GM12875 (cell line): ENCODE data around the gene ACO1.

ENCODE experiments used
- H3K4me3 ChIP-seq: one replicate; pipeline ENCODE4 v1.5.1; 2011; ENCODE audit warnings: low read depth, low read length, control low read depth
- CTCF ChIP-seq: IDR thresholded peaks from 2 replicates; pipeline ENCODE4 v1.5.1; 2011; ENCODE audit warnings: low read depth, mild to moderate bottlenecking, control low read depth, inconsistent platforms, low read length, moderate library complexity, borderline replicate concordance; ENCODE audit not compliant: insufficient read depth

ACO1 gene

DNA sequence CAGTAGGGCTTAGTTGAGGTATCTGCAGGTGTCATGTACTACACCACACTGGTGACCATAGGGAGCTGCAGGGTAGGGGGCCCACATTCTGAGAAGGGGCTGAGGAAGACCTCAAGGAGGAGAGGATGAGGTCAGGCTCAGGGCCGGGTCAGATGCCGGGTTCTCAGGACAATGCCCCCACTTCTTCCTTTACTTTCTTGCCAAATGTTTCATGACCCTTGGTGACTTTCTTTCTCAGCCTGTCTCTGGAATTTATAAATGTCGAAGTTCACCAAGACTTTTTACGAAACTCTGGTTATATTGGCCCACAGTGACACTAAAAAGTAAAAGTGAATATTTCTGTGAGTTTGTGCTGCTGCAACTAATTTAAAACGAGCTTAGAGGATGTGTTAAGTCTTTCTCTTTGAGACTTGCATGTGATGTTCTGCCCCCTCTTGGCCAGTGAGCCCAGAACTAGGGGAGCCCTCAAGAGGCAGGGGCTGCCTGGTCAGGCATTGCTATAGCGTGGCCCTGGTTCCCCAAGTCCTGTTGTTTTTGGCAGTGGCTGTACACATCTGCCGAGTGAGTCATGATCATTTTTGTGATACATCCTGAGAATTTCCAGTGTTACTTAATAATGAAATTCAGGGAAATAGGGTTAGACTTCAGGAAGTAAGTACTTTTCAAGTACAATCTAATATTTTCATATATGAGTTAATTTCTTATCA is 11.2 kb downstream of the ACO1 start:
- H3K4me3 ChIP-seq = no peak overlapping the region
- TF ChIP-seq CTCF = no peak

GRCh38 chr9:32398207-32398606 is 13.8 kb downstream of the ACO1 start:
- no peak overlapping the region for H3K4me3 ChIP-seq
- no peak for TF ChIP-seq CTCF

GRCh38 chr9:32399110-32399815 is 14.8 kb downstream of the ACO1 start:
- no peak for TF ChIP-seq CTCF

GRCh38 chr9:32401488-32401887 is 17.0 kb downstream of the ACO1 start:
- TF ChIP-seq CTCF = no peak
- H3K4me3 ChIP-seq = no peak overlapping the region

More at GRCh38 chr9:32399110-32399815, 14.8 kb downstream of the ACO1 start:
- H3K4me3 ChIP-seq = no peak overlapping the region

DNA sequence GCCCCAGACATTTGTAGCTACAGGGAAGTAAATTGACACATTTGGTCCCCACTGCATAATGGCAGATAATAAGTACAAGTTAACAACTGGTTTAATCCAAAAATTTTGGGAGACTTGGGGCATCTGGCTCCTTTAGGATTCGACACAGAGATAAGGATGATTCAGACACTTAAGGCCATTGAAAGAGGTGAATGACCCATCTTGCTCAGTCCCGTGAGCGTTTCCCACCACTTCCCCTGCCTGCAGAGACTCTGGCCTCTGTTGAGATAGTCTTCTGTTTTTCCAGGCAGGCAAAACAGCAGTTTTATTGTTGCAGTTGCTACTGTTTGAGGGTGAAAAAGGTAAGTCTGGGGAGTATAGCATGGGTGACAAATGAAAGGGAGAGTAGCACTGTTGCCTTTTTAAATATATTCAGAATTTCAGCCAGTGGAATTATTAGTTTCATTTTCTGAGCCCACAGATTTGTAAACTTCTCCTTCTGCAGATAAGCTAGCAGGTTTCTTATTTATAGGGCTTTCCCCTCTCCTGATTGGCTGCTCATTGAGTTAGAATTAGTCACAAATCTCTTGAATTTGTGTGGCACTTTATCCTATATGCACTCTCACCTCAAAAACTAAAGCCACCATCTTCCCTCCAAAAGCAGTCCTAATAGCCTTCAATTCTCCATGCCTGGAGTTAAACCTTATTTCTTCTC is 19.3 kb downstream of the ACO1 start:
- H3K4me3 ChIP-seq = no peak overlapping the region
- no peak for TF ChIP-seq CTCF

DNA sequence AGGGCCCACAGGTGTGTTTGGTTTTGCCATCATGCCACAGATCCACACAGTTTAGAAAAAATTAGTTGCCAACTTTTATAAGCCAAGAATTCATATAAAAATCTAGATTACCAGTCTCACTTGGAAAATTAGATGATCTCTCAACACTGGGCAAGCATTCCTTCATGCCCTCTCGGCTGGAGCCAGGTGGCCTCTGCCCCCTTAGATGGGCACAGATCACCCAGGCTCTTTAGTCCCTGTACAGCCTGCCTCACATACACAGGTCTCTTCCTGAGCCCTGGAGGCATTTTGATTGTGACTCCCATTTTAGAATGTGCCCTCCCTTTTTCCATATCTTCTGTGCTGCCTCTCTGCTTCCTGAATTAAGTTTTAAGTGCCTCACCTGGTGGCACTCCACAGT is 20.0 kb downstream of the ACO1 start:
- no peak for TF ChIP-seq CTCF

More for the DNA sequence above, 20.0 kb downstream of the ACO1 start:
- H3K4me3 ChIP-seq = no peak overlapping the region
